ENCODE results near the gene CNTN2.

The CNTN2 gene

DNA sequence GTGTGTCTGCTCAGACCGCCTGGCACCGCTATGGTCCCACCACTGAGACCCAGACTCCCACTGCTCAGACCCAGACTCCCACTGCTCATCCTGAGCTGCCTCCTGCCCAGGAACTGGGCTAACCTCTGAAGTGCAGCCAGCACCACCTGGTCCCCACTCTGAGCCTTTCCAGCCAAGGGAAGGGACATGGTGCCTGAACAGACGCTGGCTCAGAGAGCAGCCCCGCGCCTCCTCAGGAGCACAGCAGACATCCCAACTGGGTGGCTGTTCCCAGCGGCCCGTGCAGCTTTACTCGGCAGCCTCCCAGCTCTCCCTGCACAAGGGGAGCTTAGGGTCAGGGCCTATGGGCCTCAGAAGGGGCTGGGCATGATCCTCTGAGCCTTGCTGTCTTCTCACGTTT, 27.8 kb upstream of the CNTN2 start:
- peak overlapping the region; percentile 93 for H3K27ac ChIP-seq
- TF ChIP-seq, protein P1, sequence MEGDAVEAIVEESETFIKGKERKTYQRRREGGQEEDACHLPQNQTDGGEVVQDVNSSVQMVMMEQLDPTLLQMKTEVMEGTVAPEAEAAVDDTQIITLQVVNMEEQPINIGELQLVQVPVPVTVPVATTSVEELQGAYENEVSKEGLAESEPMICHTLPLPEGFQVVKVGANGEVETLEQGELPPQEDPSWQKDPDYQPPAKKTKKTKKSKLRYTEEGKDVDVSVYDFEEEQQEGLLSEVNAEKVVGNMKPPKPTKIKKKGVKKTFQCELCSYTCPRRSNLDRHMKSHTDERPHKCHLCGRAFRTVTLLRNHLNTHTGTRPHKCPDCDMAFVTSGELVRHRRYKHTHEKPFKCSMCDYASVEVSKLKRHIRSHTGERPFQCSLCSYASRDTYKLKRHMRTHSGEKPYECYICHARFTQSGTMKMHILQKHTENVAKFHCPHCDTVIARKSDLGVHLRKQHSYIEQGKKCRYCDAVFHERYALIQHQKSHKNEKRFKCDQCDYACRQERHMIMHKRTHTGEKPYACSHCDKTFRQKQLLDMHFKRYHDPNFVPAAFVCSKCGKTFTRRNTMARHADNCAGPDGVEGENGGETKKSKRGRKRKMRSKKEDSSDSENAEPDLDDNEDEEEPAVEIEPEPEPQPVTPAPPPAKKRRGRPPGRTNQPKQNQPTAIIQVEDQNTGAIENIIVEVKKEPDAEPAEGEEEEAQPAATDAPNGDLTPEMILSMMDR (conservative IDR thresholded peaks at IDR 0.05), result no peak

DNA sequence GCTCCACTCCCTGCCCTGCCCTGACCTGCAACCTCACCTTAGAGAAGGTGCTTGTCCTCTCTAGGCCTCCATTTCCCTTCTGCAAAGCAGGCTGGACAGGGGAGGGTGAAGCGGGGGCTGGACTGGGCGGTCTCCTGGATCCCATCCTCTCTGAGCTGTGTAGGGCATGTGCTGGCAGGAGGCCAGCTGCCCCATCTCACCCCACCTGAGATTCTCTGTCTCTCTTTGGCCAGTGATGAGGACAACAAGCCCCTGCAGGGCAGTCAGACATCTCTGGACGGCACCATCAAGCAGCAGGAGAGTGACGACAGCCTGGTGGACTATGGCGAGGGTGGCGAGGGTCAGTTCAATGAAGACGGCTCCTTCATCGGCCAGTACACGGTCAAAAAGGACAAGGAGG, 26.9 kb upstream of the CNTN2 start:
- H3K27ac ChIP-seq, result peak overlapping the region; percentile 93
- TF ChIP-seq, protein P1 (conservative IDR thresholded peaks at IDR 0.05), result no peak

DNA sequence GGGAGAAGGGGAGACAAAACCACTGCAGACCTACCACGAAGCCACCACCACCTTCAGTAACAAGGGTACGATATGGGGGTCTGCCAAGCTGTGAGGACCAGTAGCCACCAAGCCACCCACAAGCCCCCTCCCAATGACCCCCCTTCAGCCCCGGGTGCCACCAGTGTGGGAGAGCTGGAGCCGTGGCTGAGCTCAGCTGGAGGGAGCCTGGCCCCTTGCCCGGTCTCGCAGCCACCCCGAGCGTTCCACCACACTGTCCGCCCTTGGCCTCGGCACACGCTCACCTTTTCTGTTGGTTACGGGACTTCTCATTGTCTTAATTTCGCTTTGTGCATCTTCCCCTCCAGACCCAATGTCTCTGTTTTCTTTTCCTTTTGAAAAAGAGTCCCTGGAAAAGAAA, 26.4 kb upstream of the CNTN2 start:
- TF ChIP-seq, protein P1 (conservative IDR thresholded peaks at IDR 0.05), result no peak
- no peak overlapping the region for H3K27ac ChIP-seq

DNA sequence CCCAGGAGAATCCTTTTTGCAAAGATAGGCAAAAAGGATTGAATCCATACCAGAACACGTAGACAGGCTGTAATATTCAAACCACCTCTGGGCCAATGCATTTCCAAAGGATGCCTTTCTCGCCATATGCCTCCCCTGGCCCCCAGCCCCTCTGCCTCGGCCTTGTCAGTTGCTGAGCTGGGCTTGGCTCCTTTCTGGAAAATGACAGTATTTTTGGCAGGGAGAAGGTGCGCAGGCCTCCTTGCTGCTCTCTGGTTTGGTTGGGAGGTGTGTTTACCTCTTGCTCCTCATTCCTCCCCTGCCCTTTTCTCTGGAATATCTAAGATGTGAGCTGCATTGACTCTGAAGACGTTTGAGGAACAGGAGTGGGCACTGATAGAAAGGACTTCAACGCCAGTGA, 26.0 kb upstream of the CNTN2 start:
- no peak overlapping the region for H3K27ac ChIP-seq
- TF ChIP-seq, protein P1 (conservative IDR thresholded peaks at IDR 0.05), result no peak

DNA sequence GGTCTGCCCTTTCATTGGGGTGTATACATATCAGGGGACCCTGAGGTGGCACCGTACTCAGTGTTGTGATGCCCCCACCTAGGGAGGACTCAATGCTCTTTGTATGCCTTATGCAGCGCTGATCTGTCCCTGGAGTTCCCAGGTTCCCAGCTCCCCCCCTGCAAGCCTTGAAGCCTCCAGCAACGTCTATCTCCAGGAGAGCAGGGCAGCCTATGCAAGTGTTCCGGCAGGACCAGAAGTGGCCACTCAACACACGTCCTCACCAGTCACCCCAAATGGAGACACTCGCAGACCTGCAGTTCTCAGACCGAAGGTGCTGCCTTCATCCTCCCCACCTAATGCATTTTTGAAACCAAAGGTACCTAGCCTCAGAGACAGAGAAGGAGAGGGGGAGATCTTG, 25.2 kb upstream of the CNTN2 start:
- no peak overlapping the region for H3K27ac ChIP-seq
- TF ChIP-seq, protein P1 (conservative IDR thresholded peaks at IDR 0.05), result no peak

DNA sequence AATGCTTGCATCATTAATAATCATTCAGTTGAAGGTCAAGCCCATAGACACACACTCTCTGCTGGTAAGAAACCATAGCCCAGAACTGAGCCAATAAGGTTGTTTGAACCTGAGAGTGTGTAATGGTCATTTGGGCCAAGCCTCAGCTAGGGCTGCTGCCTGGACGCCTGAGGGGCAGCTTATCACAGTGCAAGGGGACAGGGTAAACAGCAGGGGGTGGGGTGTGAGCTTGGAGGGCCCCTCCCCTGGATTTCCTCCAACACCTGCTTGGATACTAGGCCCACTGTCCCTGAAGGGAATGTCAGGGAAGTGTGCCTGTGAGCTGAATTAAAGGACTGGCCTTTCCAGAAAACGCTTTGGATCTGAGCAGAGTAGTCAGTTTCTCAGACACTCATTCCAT, 24.6 kb upstream of the CNTN2 start:
- H3K27ac ChIP-seq, result no peak overlapping the region
- TF ChIP-seq, protein P1 (conservative IDR thresholded peaks at IDR 0.05), result no peak

DNA sequence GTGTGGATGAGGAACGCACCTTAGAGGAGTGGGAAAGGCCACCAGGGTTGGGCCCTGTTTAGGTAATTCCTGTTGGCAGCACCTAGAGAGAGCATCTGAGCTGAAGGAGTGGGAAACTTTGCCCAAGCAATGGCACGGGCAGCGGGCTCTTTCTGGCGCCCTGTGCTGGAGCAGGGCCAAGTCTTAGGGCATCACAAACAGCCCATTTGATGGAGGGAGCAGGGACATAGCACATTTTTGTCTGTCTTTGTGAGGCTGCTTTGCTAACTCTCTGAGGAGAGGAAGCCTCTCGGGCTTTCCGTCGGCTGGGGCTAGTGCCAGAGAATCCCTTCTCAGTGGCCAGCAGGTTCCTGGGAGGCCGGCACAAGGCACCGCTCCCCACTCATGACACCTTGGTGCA, 22.5 kb upstream of the CNTN2 start:
- TF ChIP-seq, protein P1 (conservative IDR thresholded peaks at IDR 0.05), result no peak
- H3K27ac ChIP-seq, result no peak overlapping the region

DNA sequence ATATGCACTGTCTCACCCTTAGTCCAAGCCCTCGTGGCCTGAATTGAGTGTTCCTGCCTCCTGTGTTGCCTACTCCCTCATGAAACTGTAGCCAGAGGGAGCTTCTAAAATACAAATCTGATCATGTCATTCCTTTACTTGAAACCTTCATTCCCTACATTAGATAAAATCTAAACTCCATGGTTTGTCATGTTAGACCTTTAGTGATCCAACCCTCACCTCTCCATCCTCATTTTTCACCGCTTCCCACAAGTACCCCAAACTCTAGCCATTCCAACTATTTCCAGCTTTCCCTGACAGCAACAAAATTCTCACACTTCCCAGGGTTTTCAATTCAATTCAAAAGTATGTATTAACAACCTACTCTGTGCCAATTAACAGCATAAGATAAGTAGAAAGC, 18.3 kb upstream of the CNTN2 start:
- TF ChIP-seq, protein P1 (conservative IDR thresholded peaks at IDR 0.05), result no peak
- H3K27ac ChIP-seq, result no peak overlapping the region

All from VCaP (cell line).